HS-5 (cell line): Measurements from ENCODE around the gene NXPE3.
A peak's percentile ranks its signal among the peaks of the same experiment; 100 is the strongest.

Source experiments
- DNase-seq: peaks from one replicate; pipeline ENCODE4 v3.0.0-alpha.2; 2012; ENCODE audit warnings: low read depth

NXPE3 gene

GRCh38 chr3:101829437-101829830 lies 50.4 kb downstream of the NXPE3 start:
- DNase-seq = no peak

- no peak for DNase-seq
Measured at GRCh38 chr3:101829874-101830273, 50.9 kb downstream of the NXPE3 start.

- no peak for DNase-seq
Measured at GRCh38 chr3:101833446-101833974, 54.5 kb downstream of the NXPE3 start.

GRCh38 chr3:101835676-101836075 lies 56.7 kb downstream of the NXPE3 start:
- no peak for DNase-seq

- DNase-seq = no peak
Measured at GRCh38 chr3:101836160-101836559, 57.1 kb downstream of the NXPE3 start.

GRCh38 chr3:101836652-101837598 lies 57.9 kb downstream of the NXPE3 start:
- DNase-seq = no peak

- no peak for DNase-seq
Measured at GRCh38 chr3:101838691-101839090, 59.7 kb downstream of the NXPE3 start.

- no peak for DNase-seq
Measured at GRCh38 chr3:101840066-101840465, 61.1 kb downstream of the NXPE3 start.

GRCh38 chr3:101842245-101842934 lies 63.4 kb downstream of the NXPE3 start:
- DNase-seq = peak; percentile 65

- DNase-seq = no peak
Measured at GRCh38 chr3:101842935-101843330, 63.9 kb downstream of the NXPE3 start.

GRCh38 chr3:101845425-101845824 lies 66.4 kb downstream of the NXPE3 start:
- DNase-seq = no peak

- no peak for DNase-seq
Measured at GRCh38 chr3:101846709-101847108, 67.7 kb downstream of the NXPE3 start.

GRCh38 chr3:101847328-101847727 lies 68.3 kb downstream of the NXPE3 start:
- no peak for DNase-seq

GRCh38 chr3:101848326-101848725 lies 69.3 kb downstream of the NXPE3 start:
- no peak for DNase-seq

GRCh38 chr3:101848754-101849713 lies 70.0 kb downstream of the NXPE3 start, which contains the start of gene NFKBIZ:
NFKBIZ (plus strand) TSS chr3:101849514; CDS start chr3:101849629, 115 bp downstream.
- DNase-seq = peak; percentile 72

GRCh38 chr3:101849714-101850245 lies 70.8 kb downstream of the NXPE3 start:
- DNase-seq = no peak

- no peak for DNase-seq
Measured at GRCh38 chr3:101850246-101851051, 71.4 kb downstream of the NXPE3 start.

- no peak for DNase-seq
Measured at GRCh38 chr3:101851072-101851770, 72.2 kb downstream of the NXPE3 start.

GRCh38 chr3:101851850-101852714 lies 73.1 kb downstream of the NXPE3 start:
- no peak for DNase-seq
